Smooth muscle cell (in vitro differentiated cells): Measurements from ENCODE around the gene KRT81. TPM values are rescaled to one million over a fixed set of nuclear protein-coding genes. Genes with fewer than 3 reads are reported as not detected.

Source experiments
- DNase-seq: peaks from one replicate; lab custom pipeline; 2025; ENCODE audit not compliant: unreplicated experiment; lab: John Stamatoyannopoulos, UW
- H2AFZ ChIP-seq: fragments of 200-600 bp; sonication (generic); 2 replicates; pipeline ENCODE4 v1.6.0; 2016; ENCODE audit warnings: antibody characterized with exemption, low read depth, mild to moderate bottlenecking
- H3F3A ChIP-seq: fragments of 200-600 bp; sonication (generic); 2 replicates; pipeline ENCODE4 v1.6.0; 2017; ENCODE audit warnings: antibody characterized with exemption, low read depth
- H3K27ac ChIP-seq: fragments of 200-600 bp; sonication (generic); 2 replicates; pipeline ENCODE4 v1.5.1; 2016; ENCODE audit warnings: low read depth, mild to moderate bottlenecking
- H3K27me3 ChIP-seq: fragments of 200-600 bp; sonication (generic); 2 replicates; pipeline ENCODE4 v1.6.1; 2016; ENCODE audit warnings: low read depth, mild to moderate bottlenecking
- H3K36me3 ChIP-seq: fragments of 200-600 bp; sonication (generic); 2 replicates; pipeline ENCODE4 v1.5.1; 2016; ENCODE audit warnings: low read depth
- H3K4me1 ChIP-seq: fragments of 200-600 bp; sonication (generic); 2 replicates; pipeline ENCODE4 v1.5.1; 2016; ENCODE audit warnings: low read depth
- H3K4me2 ChIP-seq: fragments of 200-600 bp; sonication (generic); 2 replicates; pipeline ENCODE4 v1.6.0; 2016; ENCODE audit warnings: mild to moderate bottlenecking
- H3K4me3 ChIP-seq: fragments of 200-600 bp; sonication (generic); 2 replicates; pipeline ENCODE4 v1.5.1; 2016; ENCODE audit warnings: mild to moderate bottlenecking
- H3K79me2 ChIP-seq: fragments of 200-600 bp; sonication (generic); 2 replicates; pipeline ENCODE4 v1.6.0; 2016; ENCODE audit warnings: low read depth, mild to moderate bottlenecking
- H3K9ac ChIP-seq: fragments of 200-600 bp; sonication (generic); 2 replicates; pipeline ENCODE4 v1.6.0; 2016; ENCODE audit warnings: low read depth
- H3K9me3 ChIP-seq: fragments of 200-600 bp; sonication (generic); replicated peaks from 2 replicates; pipeline ENCODE4 v1.5.1; 2016; ENCODE audit warnings: low read depth
- H4K20me1 ChIP-seq: fragments of 200-600 bp; sonication (generic); 2 replicates; pipeline ENCODE4 v1.6.0; 2016; ENCODE audit warnings: low read depth
- WGBS: methylation state at CpG from one replicate; pipeline ENCODE4 v1.1.7; 2016; ENCODE audit warnings: low lambda C conversion rate; 5-methylcytosine and 5-hydroxymethylcytosine counted together
- polyA plus RNA-seq: library from polyadenylated mRNA; unstranded; fragments of >200 nt; fragmentation: Nextera tagmentation; extraction: Ambion mirVana; gene quantifications from 2 replicates; pipeline ENCODE4 v1.2.1, GENCODE V29; 2016
- total RNA-seq: library from RNA; depleted of rRNA; stranded (reverse); fragments of >200 nt; gene quantifications from 2 replicates; pipeline ENCODE4 v1.2.3, GENCODE V29; 2014
- TF ChIP-seq, protein P1 (sequence below): fragments of 200-600 bp; sonication (generic); IDR thresholded peaks from 2 replicates; pipeline ENCODE4 v1.5.1; 2017; ENCODE audit warnings: borderline replicate concordance, mild to moderate bottlenecking, antibody characterized with exemption; ENCODE audit not compliant: insufficient read depth, poor library complexity, severe bottlenecking

KRT81 gene
- total and polyA plus RNA-seq, 2 experiments from 2014 or later, result 0.49 to 1.4 TPM

DNA sequence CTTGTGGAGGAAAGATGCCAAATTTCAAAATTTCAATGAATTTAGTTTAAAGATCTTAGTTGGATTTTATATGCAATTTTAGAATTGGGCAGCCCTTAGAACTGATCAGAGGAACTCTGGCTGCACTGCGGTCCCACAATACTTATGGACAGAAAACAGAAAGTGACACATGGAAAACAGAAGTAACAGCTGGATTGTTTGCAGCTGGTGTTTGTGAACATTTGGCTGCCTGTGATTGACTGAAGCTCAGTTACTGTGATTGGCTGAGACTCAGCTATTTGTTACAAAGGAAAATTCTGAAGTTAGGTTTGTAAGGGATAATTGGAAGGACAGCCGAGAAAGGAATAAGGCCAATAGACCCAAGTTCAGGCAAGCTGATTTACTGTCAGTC, 26.9 kb downstream of the KRT81 start:
- Histone ChIP-seq H3K79me2 (no peaks in the 10 kb centered on the region), H3K27me3 (peaks cover 33% of the 10 kb centered on the region), H3K9ac (no peak overlapping the region), H3F3A (no peaks in the 10 kb centered on the region), H3K4me1 (no peaks in the 10 kb centered on the region), H3K4me3 (no peak overlapping the region), H3K36me3 (no peaks in the 10 kb centered on the region), H3K27ac (no peak overlapping the region), H3K9me3 (no peaks in the 10 kb centered on the region), H4K20me1 (no peaks in the 10 kb centered on the region), H3K4me2 (no peak overlapping the region), H2AFZ (no peak overlapping the region)
- DNase-seq, result no peak
- WGBS, result 95% methylated on average over 2 of the region's 2 CpGs
- TF ChIP-seq, protein P1, sequence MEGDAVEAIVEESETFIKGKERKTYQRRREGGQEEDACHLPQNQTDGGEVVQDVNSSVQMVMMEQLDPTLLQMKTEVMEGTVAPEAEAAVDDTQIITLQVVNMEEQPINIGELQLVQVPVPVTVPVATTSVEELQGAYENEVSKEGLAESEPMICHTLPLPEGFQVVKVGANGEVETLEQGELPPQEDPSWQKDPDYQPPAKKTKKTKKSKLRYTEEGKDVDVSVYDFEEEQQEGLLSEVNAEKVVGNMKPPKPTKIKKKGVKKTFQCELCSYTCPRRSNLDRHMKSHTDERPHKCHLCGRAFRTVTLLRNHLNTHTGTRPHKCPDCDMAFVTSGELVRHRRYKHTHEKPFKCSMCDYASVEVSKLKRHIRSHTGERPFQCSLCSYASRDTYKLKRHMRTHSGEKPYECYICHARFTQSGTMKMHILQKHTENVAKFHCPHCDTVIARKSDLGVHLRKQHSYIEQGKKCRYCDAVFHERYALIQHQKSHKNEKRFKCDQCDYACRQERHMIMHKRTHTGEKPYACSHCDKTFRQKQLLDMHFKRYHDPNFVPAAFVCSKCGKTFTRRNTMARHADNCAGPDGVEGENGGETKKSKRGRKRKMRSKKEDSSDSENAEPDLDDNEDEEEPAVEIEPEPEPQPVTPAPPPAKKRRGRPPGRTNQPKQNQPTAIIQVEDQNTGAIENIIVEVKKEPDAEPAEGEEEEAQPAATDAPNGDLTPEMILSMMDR, result no peak

DNA sequence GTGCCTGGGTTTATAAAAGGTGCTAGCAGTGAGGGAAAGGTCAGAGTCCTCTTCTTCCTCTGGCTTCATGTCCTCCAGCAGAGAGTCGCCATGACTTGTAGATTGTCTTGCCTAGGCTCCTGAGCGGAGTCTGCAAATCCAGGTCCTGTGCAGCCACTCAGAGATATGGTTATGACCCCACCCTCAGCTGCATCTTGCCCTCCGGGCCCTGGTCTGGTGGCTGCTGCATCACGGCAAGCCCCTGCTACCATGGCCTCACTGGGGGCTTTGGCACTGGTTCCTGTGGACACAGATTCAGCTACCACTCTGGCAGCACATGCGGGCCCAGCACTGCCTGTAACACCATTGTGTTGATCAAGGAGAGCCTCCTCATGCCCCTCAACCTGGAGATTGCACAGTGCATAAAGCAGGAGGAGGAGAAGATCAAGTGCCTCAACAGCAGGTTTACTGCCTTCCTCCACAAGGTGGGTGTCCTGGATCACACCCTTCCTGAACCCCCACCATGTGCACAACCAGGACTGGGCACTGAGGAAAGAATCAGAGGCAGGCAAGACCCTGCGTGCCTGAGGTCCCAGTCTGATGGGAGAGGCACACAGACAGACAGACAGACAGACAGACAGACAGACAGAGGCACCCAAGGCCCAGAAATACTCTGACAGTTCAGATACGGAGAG, 27.4 kb downstream of the KRT81 start:
- H3K9me3 ChIP-seq, result no peaks in the 10 kb centered on the region

GRCh38 chr12:52262286-52262685, 29.0 kb downstream of the KRT81 start:
- Histone ChIP-seq H2AFZ (no peak overlapping the region), H3K4me2 (no peak overlapping the region), H4K20me1 (no peaks in the 10 kb centered on the region), H3K27ac (no peak overlapping the region), H3K9ac (no peak overlapping the region), H3K4me3 (no peak overlapping the region), H3K79me2 (no peaks in the 10 kb centered on the region), H3K9me3 (no peaks in the 10 kb centered on the region), H3K4me1 (no peaks in the 10 kb centered on the region), H3K36me3 (no peaks in the 10 kb centered on the region), H3F3A (no peaks in the 10 kb centered on the region), H3K27me3 (peaks cover 46% of the 10 kb centered on the region)
- DNase-seq, result no peak
- 75% methylated on average over 3 of the region's 3 CpGs for WGBS
- TF ChIP-seq, protein P1, result no peak

More for the DNA sequence above, 27.4 kb downstream of the KRT81 start:
- Histone ChIP-seq H3K9ac (no peak overlapping the region), H4K20me1 (no peaks in the 10 kb centered on the region), H3F3A (no peaks in the 10 kb centered on the region), H3K36me3 (no peaks in the 10 kb centered on the region), H3K4me1 (no peaks in the 10 kb centered on the region), H3K4me2 (no peak overlapping the region), H3K4me3 (no peak overlapping the region), H3K79me2 (no peaks in the 10 kb centered on the region), H3K27ac (no peak overlapping the region), H3K27me3 (peaks cover 35% of the 10 kb centered on the region), H2AFZ (no peak overlapping the region)
- TF ChIP-seq, protein P1, result no peak
- no peak for DNase-seq
- WGBS, result 85% methylated on average over 7 of the region's 7 CpGs

DNA sequence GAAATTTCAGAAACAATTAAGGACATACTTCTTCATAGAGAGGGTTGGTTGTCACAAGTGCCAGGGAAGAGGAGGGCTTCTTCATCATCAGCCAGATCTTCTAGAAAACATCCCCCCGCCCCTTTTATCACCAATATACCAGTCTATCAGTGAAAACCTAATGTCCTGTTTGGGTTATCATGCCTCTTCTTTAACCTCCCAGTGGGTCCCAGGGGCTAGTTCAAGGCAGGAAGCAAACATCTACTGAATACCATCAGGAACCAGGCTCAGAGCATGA, 30.2 kb downstream of the KRT81 start:
- Histone ChIP-seq H3K79me2 (no peaks in the 10 kb centered on the region), H4K20me1 (no peaks in the 10 kb centered on the region), H3K27me3 (peaks cover 57% of the 10 kb centered on the region), H3K9ac (no peak overlapping the region), H2AFZ (no peak overlapping the region), H3K4me3 (no peak overlapping the region), H3K27ac (no peak overlapping the region), H3K36me3 (no peaks in the 10 kb centered on the region), H3K4me1 (no peaks in the 10 kb centered on the region), H3K9me3 (no peaks in the 10 kb centered on the region), H3F3A (no peaks in the 10 kb centered on the region), H3K4me2 (no peak overlapping the region)
- TF ChIP-seq, protein P1, result no peak
- WGBS, result 100% methylated on average over 1 of the region's 1 CpG
- no peak for DNase-seq
